GM12878 (cell line): ENCODE measurements around the gene LHFPL2.

Source experiments
- CHD1 ChIP-seq: IDR thresholded peaks from 2 replicates; pipeline ENCODE4 v1.6.1; 2012; ENCODE audit warnings: low read depth, low read length, improper control_type of control experiment
- HDAC2 ChIP-seq: fragments of 200-600 bp; sonication (generic); IDR thresholded peaks from 2 replicates; pipeline ENCODE4 v1.6.1; 2017
- MYC ChIP-seq: IDR thresholded peaks from 2 replicates; pipeline ENCODE4 v1.6.1; 2011; ENCODE audit warnings: mild to moderate bottlenecking, low read length, moderate library complexity, inconsistent platforms; ENCODE audit not compliant: insufficient read depth, insufficient replicate concordance, insufficient read length, severe bottlenecking
- YBX1 ChIP-seq: fragments of 450-650 bp; IDR thresholded peaks from 2 replicates; pipeline ENCODE4 v1.6.1; 2016; ENCODE audit warnings: antibody characterized with exemption

DNA sequence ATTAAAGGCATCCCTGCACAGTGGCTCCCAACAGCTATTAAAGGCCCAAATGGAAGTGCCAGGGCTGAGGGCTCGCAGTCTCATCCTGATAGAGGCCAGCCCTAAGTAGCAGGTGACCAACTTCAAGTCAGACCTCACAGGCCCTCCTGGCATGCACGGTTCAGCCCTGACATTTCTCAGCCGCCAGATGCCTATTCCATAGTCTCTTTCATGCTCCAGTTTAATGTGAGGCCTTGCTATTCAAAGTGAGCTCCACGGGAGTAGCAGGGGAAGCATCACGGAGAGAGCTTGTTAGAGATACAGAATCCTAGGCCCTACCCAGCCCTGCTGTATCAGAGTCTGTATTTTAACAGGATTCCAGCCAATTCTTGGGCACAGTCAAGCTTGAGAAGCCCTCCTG, 11.1 kb downstream of the LHFPL2 start:
- TF ChIP-seq MYC, result no peak
- TF ChIP-seq HDAC2, result no peak
- TF ChIP-seq CHD1, result no peak
- no peak for TF ChIP-seq YBX1
